Measurements from ENCODE around the gene SPP2.

The SPP2 gene

GRCh38 chr2:234038076-234038802, 12.3 kb upstream of the SPP2 start:
- DNase-seq (ENCODE audit: low read depth in 2 of 2) = no peak

- no peak for DNase-seq (ENCODE audit: low read depth in 2 of 2)
Observed at GRCh38 chr2:234044157-234044556, 6.3 kb upstream of the SPP2 start.

GRCh38 chr2:234046521-234046920, 4.0 kb upstream of the SPP2 start:
- no peak for DNase-seq (ENCODE audit: low read depth in 2 of 2)

GRCh38 chr2:234047361-234047760, 3.1 kb upstream of the SPP2 start:
- DNase-seq (ENCODE audit: low read depth in 2 of 2) = no peak

GRCh38 chr2:234048049-234048448, 2.5 kb upstream of the SPP2 start:
- DNase-seq (ENCODE audit: low read depth in 2 of 2) = no peak

GRCh38 chr2:234051374-234052070, 1.0 kb downstream of the SPP2 start:
- no peak for DNase-seq (ENCODE audit: low read depth in 2 of 2)

GRCh38 chr2:234058881-234059280, 8.4 kb downstream of the SPP2 start:
- no peak for DNase-seq (ENCODE audit: low read depth in 2 of 2)

GRCh38 chr2:234060236-234060635, 9.7 kb downstream of the SPP2 start:
- DNase-seq (ENCODE audit: low read depth in 2 of 2) = no peak

GRCh38 chr2:234061624-234062257, 11.2 kb downstream of the SPP2 start:
- no peak for DNase-seq (ENCODE audit: low read depth in 2 of 2)

GRCh38 chr2:234066587-234066986, 16.1 kb downstream of the SPP2 start:
- no peak for DNase-seq (ENCODE audit: low read depth in 2 of 2)

- no peak for DNase-seq (ENCODE audit: low read depth in 2 of 2)
Observed at GRCh38 chr2:234071664-234072063, 21.2 kb downstream of the SPP2 start.

- DNase-seq (ENCODE audit: low read depth in 2 of 2) = no peak
Observed at GRCh38 chr2:234072454-234072853, 22.0 kb downstream of the SPP2 start.

GRCh38 chr2:234074751-234075517, 24.4 kb downstream of the SPP2 start:
- DNase-seq (ENCODE audit: low read depth in 2 of 2) = no peak

- no peak for DNase-seq (ENCODE audit: low read depth in 2 of 2)
Observed at GRCh38 chr2:234075518-234075915, 25.0 kb downstream of the SPP2 start.

- no peak for DNase-seq (ENCODE audit: low read depth in 2 of 2)
Observed at GRCh38 chr2:234075947-234076346, 25.4 kb downstream of the SPP2 start.

- no peak for DNase-seq (ENCODE audit: low read depth in 2 of 2)
Observed at GRCh38 chr2:234076451-234076850, 25.9 kb downstream of the SPP2 start.

GRCh38 chr2:234078129-234078528, 27.6 kb downstream of the SPP2 start:
- no peak for DNase-seq (ENCODE audit: low read depth in 2 of 2)

GRCh38 chr2:234081970-234082822, 31.7 kb downstream of the SPP2 start:
- no peak for DNase-seq (ENCODE audit: low read depth in 2 of 2)

- DNase-seq (ENCODE audit: low read depth in 2 of 2) = no peak
Observed at GRCh38 chr2:234083572-234084348, 33.3 kb downstream of the SPP2 start.

GRCh38 chr2:234091432-234091879, 41.0 kb downstream of the SPP2 start:
- DNase-seq (ENCODE audit: low read depth in 2 of 2) = no peak
